Ovary (tissue), 9 donors: Measurements from ENCODE around the gene DIS3L2. TPM values are rescaled to one million over a fixed set of nuclear protein-coding genes. Genes with fewer than 3 reads are reported as not detected.

ENCODE experiments used
- DNase-seq, 5 donors: peaks; one replicate each; pipeline ENCODE4 v3.0.0-alpha.2; 2019 to 2020
- H3K27ac ChIP-seq, 2 donors: fragments of 200-600 bp; one replicate each; pipeline versions ENCODE4 v1.5.1 to v1.8.0; 2019 to 2022
- H3K27me3 ChIP-seq: fragments of 200-600 bp; one replicate; pipeline ENCODE4 v1.8.0; 2022
- H3K36me3 ChIP-seq: fragments of 200-600 bp; sonication (generic); one replicate; pipeline ENCODE4 v1.5.1; 2019
- H3K4me1 ChIP-seq: one replicate; pipeline ENCODE4 v1.8.1; 2013; ENCODE audit warnings: mild to moderate bottlenecking, moderate library complexity; ENCODE audit not compliant: insufficient read depth
- H3K4me3 ChIP-seq: fragments of 200-600 bp; sonication (generic); one replicate; pipeline ENCODE4 v1.5.1; 2017
- H3K9me3 ChIP-seq, 2 donors: fragments of 200-600 bp in 1 of 2; sonication (generic) in 1 of 2; one replicate each; pipeline versions ENCODE4 v1.5.1 to v1.8.1; 2013 to 2019; ENCODE audit warnings: mild to moderate bottlenecking in 1 of 2, moderate library complexity in 1 of 2
- EP300 ChIP-seq: sonication (generic); formaldehyde crosslinking; IDR thresholded peaks from one replicate; pipeline ENCODE4 v1.6.1; 2017; ENCODE audit warnings: antibody characterized with exemption
- POLR2A ChIP-seq: fragments of 450-650 bp; IDR thresholded peaks from one replicate; pipeline ENCODE4 v1.6.1; 2017; ENCODE audit warnings: antibody characterized with exemption, mild to moderate bottlenecking, moderate library complexity
- WGBS, 3 donors: extraction: QIAGEN DNeasy Blood & Tissue Kit in 1 of 3; methylation state at CpG; one replicate each; pipeline versions ENCODE4 v1.1.5 to v1.1.7; 2013 to 2017; 5-methylcytosine and 5-hydroxymethylcytosine counted together
- intact Hi-C, 4 donors: fragments of 100-400 bp; cut with DNase I; formaldehyde crosslinking; loops; one replicate each; pipeline versions ENCODE4 v1.11.0 to v1.15.1; 2022 to 2023
- polyA plus RNA-seq, 2 donors: library from polyadenylated mRNA; stranded (reverse); fragments of 200-250 nt in 1 of 2; fragments of 350-450 nt in 1 of 2; fragmentation: Illumina TruSeq in 1 of 2; extraction: RNeasy Lipid Tissue Mini Kit (QIAGEN cat#74804) in 1 of 2; gene quantifications; one replicate each; pipeline ENCODE4 v1.2.3, GENCODE V29; 2013 to 2014
- total RNA-seq, 7 donors: library from RNA; depleted of rRNA in 2 of 7; stranded (reverse); fragments of >200 nt in 2 of 7; fragmentation: NEBNext Ultra II Directional in 3 of 7; extraction: Animal tissue kit (Norgen Biotek cat#: 25700) in 3 of 7; gene quantifications; one replicate each; pipeline versions ENCODE4 v1.1.0 to v1.2.4, GENCODE V29; 2016 to 2023
- TF ChIP-seq, protein P1 (sequence below), 3 donors: fragments of 450-650 bp in 2 of 3; fragments of 200-600 bp in 1 of 3; IDR thresholded peaks; one replicate each; pipeline versions ENCODE4 v1.5.1 to v1.8.0; 2016 to 2022; ENCODE audit warnings: antibody characterized with exemption in 3 of 3, mild to moderate bottlenecking in 1 of 3
- donor health status: DM: no; HTN: no; CAD: no; lungs with moderate emphysema.
- donor health status: DM: no; HTN: no; CAD: no.
- donor health status: Bipolar disorder and iron deficiency.
- donor health status: DM: yes; HTN: yes; CAD: no.
- donor health status: DM: no; HTN: no; CAD: no.
- donor health status: DM: yes; HTN: yes; CAD: no.

DIS3L2 gene
- total and polyA plus RNA-seq, 9 donors, result 18.2 to 52.0 (median 32.8) TPM

DNA sequence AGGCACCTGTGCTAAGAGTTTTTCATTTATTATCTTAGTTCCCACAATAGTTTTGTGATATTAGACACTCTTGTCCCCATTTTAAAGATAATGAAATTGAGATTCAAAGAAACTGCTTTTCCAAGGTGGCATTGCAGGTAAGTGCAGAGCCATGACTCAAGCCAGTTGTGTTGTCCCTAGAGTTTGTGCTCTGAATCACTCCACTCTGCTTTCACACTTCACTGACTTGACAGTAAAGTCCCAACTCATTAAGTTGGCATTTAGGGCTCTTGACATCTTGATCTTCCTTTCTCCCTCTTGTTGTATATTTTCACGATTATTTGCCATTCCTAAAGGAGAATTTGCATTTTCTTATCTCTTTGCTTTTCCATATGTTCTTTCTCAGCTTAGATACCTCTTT, 114.3 kb downstream of the DIS3L2 start:
- no peak for DNase-seq
- no peak for TF ChIP-seq EP300
- TF ChIP-seq POLR2A, result no peak
- TF ChIP-seq, protein P1, sequence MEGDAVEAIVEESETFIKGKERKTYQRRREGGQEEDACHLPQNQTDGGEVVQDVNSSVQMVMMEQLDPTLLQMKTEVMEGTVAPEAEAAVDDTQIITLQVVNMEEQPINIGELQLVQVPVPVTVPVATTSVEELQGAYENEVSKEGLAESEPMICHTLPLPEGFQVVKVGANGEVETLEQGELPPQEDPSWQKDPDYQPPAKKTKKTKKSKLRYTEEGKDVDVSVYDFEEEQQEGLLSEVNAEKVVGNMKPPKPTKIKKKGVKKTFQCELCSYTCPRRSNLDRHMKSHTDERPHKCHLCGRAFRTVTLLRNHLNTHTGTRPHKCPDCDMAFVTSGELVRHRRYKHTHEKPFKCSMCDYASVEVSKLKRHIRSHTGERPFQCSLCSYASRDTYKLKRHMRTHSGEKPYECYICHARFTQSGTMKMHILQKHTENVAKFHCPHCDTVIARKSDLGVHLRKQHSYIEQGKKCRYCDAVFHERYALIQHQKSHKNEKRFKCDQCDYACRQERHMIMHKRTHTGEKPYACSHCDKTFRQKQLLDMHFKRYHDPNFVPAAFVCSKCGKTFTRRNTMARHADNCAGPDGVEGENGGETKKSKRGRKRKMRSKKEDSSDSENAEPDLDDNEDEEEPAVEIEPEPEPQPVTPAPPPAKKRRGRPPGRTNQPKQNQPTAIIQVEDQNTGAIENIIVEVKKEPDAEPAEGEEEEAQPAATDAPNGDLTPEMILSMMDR (IDR thresholded peaks at IDR 0.05), result no peak
- Histone ChIP-seq H3K4me3 (no peak overlapping the region), H3K36me3 (no peaks in the 10 kb centered on the region), H3K27ac (no peak overlapping the region), H3K27me3 (no peaks in the 10 kb centered on the region), H3K9me3 (no peaks in the 10 kb centered on the region), H3K4me1 (no peaks in the 10 kb centered on the region)
- intact Hi-C loops, result no loop called here
- 87 to 90% (median 88%) methylated on average over 1 of the region's 1 CpG for WGBS, 3 donors

- 94 to 98% (median 96%) methylated on average over 1 of the region's 1 CpG for WGBS, 3 donors
- Histone ChIP-seq H3K9me3 (no peaks in the 10 kb centered on the region), H3K36me3 (no peaks in the 10 kb centered on the region), H3K4me3 (no peak overlapping the region), H3K27me3 (no peaks in the 10 kb centered on the region), H3K4me1 (no peaks in the 10 kb centered on the region), H3K27ac (no peak overlapping the region)
- no peak for TF ChIP-seq EP300
- TF ChIP-seq POLR2A, result no peak
- TF ChIP-seq, protein P1 (IDR thresholded peaks at IDR 0.05), result no peak
- intact Hi-C loops, result no loop called here
- DNase-seq, result no peak
These were observed 114.8 kb downstream of the DIS3L2 start for GRCh38 chr2:232076272-232076671.

GRCh38 chr2:232076736-232077135, 115.2 kb downstream of the DIS3L2 start:
- Histone ChIP-seq H3K27ac (no peak overlapping the region), H3K9me3 (no peaks in the 10 kb centered on the region), H3K4me1 (no peaks in the 10 kb centered on the region), H3K4me3 (no peak overlapping the region), H3K36me3 (no peaks in the 10 kb centered on the region), H3K27me3 (no peaks in the 10 kb centered on the region)
- TF ChIP-seq, protein P1 (IDR thresholded peaks at IDR 0.05), result no peak
- TF ChIP-seq POLR2A (no peak), EP300 (no peak)
- intact Hi-C loops, result no loop called here
- no peak for DNase-seq
- 83 to 89% (median 85%) methylated on average over 3 of the region's 3 CpGs for WGBS, 3 donors

DNA sequence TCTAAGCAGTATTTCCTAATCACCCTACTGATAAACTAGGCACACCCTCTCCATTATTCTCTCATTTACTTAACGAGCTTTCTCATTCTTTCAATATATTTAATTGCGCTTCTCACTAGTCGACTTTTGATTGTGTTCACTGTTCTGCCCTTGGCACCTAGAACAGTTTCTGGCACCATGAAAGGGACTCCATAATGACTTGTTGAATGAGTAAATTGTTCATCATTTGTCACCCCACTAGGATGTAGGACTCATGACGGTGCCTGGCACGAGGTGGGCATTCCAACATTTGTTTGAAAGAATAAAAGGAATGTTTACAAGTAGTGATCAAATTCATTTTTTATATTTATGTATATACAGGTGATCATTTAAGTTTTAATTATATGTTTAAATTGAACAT, 123.7 kb downstream of the DIS3L2 start:
- Histone ChIP-seq H3K4me3 (no peak overlapping the region), H3K27me3 (no peaks in the 10 kb centered on the region), H3K4me1 (no peaks in the 10 kb centered on the region), H3K9me3 (no peaks in the 10 kb centered on the region), H3K36me3 (no peaks in the 10 kb centered on the region), H3K27ac (no peak overlapping the region)
- WGBS, 3 donors, result 73 to 75% (median 74%) methylated on average over 5 of the region's 5 CpGs
- TF ChIP-seq EP300, result no peak
- no peak for DNase-seq
- intact Hi-C loops, result no loop called here

- intact Hi-C loops, result no loop called here
- H3K36me3 ChIP-seq, result no peaks in the 10 kb centered on the region
- no peaks in the 10 kb centered on the region for H3K4me1 ChIP-seq
- TF ChIP-seq POLR2A (no peak), EP300 (no peak)
- TF ChIP-seq, protein P1 (IDR thresholded peaks at IDR 0.05), result no peak
- DNase-seq, result no peak
- H3K27me3 ChIP-seq, result no peaks in the 10 kb centered on the region
- no peak overlapping the region for H3K27ac ChIP-seq
- H3K4me3 ChIP-seq, result no peak overlapping the region
- WGBS, 3 donors, result 92 to 94% (median 92%) methylated on average over 16 of the region's 16 CpGs
- H3K9me3 ChIP-seq, result no peaks in the 10 kb centered on the region
These were observed 124.4 kb downstream of the DIS3L2 start for GRCh38 chr2:232085826-232086425.
